Endothelial cell of umbilical vein (primary cell): ENCODE results near the gene PPAN.

Experiments
- CTCF ChIP-seq, 2 donors: IDR thresholded peaks; 1 replicate in 1 of 2; 2 replicates in 1 of 2; pipeline ENCODE4 v1.5.1; 2011; ENCODE audit warnings: low read length in 2 of 2, mild to moderate bottlenecking in 2 of 2, moderate library complexity in 2 of 2, control low read depth in 1 of 2, inconsistent platforms in 1 of 2, low read depth in 1 of 2; ENCODE audit not compliant: insufficient read depth in 1 of 2; ENCODE audit errors: extremely low read depth in 1 of 2
- EZH2 ChIP-seq: IDR thresholded peaks from 2 replicates; pipeline ENCODE4 v1.6.1; 2012; ENCODE audit warnings: borderline replicate concordance, low read depth, mild to moderate bottlenecking, moderate library complexity, low read length, inconsistent platforms; ENCODE audit not compliant: severe bottlenecking
- FOS ChIP-seq: IDR thresholded peaks from 2 replicates; pipeline ENCODE4 v1.6.1; 2011; ENCODE audit warnings: mild to moderate bottlenecking, low read length, moderate library complexity, borderline replicate concordance; ENCODE audit not compliant: insufficient read depth
- GATA2 ChIP-seq: IDR thresholded peaks from 2 replicates; pipeline ENCODE4 v1.7.0; 2011; ENCODE audit warnings: low read depth, mild to moderate bottlenecking, moderate library complexity, mixed read lengths, low read length; ENCODE audit not compliant: insufficient read length, insufficient read depth
- JUN ChIP-seq: IDR thresholded peaks from 2 replicates; pipeline ENCODE4 v1.6.1; 2011; ENCODE audit warnings: borderline replicate concordance, low read depth; ENCODE audit not compliant: insufficient read length, insufficient read depth
- MAX ChIP-seq: IDR thresholded peaks from 2 replicates; pipeline ENCODE4 v1.6.1; 2011; ENCODE audit not compliant: insufficient read depth, insufficient read length
- MYC ChIP-seq: IDR thresholded peaks from one replicate; pipeline ENCODE4 v1.6.1; 2011; ENCODE audit warnings: mild to moderate bottlenecking, low read depth, low read length
- POLR2A ChIP-seq: IDR thresholded peaks from 2 replicates; pipeline ENCODE4 v1.6.1; 2012; ENCODE audit warnings: low read depth, mild to moderate bottlenecking, control low read depth, low read length
- POLR2AphosphoS5 ChIP-seq: IDR thresholded peaks from 2 replicates; pipeline ENCODE4 v1.6.1; 2012; ENCODE audit warnings: low read depth, mild to moderate bottlenecking, control low read depth, low read length, moderate library complexity; ENCODE audit not compliant: insufficient read depth

GRCh38 chr19:10138879-10139795 lies 33.0 kb downstream of the PPAN start:
- TF ChIP-seq EZH2 (no peak), CTCF (IDR thresholded peaks at IDR 0.05; ENCODE audit: extremely low read depth in 1 of 2, insufficient read depth in 1 of 2, low read depth in 1 of 2, low read length in 2 of 2) (no peak), POLR2A (no peak), POLR2AphosphoS5 (no peak), MAX (no peak), JUN (no peak), FOS (no peak), GATA2 (no peak), MYC (no peak)
